Measurements from ENCODE around the gene SPRR2A.
A peak's percentile ranks its signal among the peaks of the same experiment; 100 is the strongest.

DNA sequence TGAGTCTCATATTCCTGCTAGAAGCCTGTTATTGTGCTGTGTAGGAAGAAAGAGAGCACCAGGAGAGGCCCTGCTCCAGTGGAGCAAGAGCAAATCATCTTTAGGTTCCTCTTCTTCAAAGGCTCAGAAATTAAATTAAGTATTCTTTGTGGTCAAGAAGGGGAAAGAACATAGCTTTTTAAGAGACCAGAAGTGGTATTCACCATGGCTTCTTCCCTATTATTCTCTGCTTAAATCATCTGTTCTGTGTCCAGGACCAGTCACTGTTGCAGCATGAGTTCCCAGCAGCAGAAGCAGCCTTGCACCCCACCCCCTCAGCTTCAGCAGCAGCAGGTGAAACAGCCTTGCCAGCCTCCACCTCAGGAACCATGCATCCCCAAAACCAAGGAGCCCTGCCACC is 25.2 kb downstream of the SPRR2A start:
- TF ChIP-seq EZH2phosphoT487 (IDR thresholded peaks at IDR 0.05; ENCODE audit: low read depth) = 0 out of 2 replicates have a peak, but pooled peaks have one; percentile 39
- TF ChIP-seq, protein P1, sequence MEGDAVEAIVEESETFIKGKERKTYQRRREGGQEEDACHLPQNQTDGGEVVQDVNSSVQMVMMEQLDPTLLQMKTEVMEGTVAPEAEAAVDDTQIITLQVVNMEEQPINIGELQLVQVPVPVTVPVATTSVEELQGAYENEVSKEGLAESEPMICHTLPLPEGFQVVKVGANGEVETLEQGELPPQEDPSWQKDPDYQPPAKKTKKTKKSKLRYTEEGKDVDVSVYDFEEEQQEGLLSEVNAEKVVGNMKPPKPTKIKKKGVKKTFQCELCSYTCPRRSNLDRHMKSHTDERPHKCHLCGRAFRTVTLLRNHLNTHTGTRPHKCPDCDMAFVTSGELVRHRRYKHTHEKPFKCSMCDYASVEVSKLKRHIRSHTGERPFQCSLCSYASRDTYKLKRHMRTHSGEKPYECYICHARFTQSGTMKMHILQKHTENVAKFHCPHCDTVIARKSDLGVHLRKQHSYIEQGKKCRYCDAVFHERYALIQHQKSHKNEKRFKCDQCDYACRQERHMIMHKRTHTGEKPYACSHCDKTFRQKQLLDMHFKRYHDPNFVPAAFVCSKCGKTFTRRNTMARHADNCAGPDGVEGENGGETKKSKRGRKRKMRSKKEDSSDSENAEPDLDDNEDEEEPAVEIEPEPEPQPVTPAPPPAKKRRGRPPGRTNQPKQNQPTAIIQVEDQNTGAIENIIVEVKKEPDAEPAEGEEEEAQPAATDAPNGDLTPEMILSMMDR (IDR thresholded peaks at IDR 0.05; ENCODE audit: low read depth, low read length) = no peak

Measured in OCI-LY3 (cell line).